HT-29 (cell line): ENCODE data around the gene ZNF701. TPM values are rescaled to one million over a fixed set of nuclear protein-coding genes. Genes with fewer than 3 reads are reported as not detected.
"Not testable (repeated sequence)": the region's sequence is repeated elsewhere in the genome, so short reads cannot be mapped to it uniquely, and the experiment has no call there.

ENCODE experiments used
- DNase-seq: peaks from one replicate; pipeline ENCODE4 v3.0.0-alpha.2; 2015; ENCODE audit warnings: low spot score
- total RNA-seq: library from RNA; depleted of rRNA; stranded (reverse); fragments of >200 nt; shearing (Covaris generic); gene quantifications from 2 replicates; pipeline ENCODE4 v1.2.3, GENCODE V29; 2014

ZNF701 gene
- total RNA-seq, 1 experiment from 2014 or later = 2.1 TPM

GRCh38 chr19:52566121-52566520 is 4.0 kb upstream of the ZNF701 start:
- DNase-seq = no peak

- peak; percentile 4 for DNase-seq
Measured at GRCh38 chr19:52566588-52566987, 3.5 kb upstream of the ZNF701 start.

GRCh38 chr19:52567921-52568320 is 2.2 kb upstream of the ZNF701 start:
- no peak for DNase-seq

GRCh38 chr19:52569638-52569999 is 468 bp upstream of the ZNF701 start:
- DNase-seq = not testable (repeated sequence)

GRCh38 chr19:52584736-52585440 is 14.8 kb downstream of the ZNF701 start:
- no peak for DNase-seq

- no peak for DNase-seq
Measured at GRCh38 chr19:52585604-52586003, 15.5 kb downstream of the ZNF701 start.

GRCh38 chr19:52590728-52591127 is 20.6 kb downstream of the ZNF701 start:
- no peak for DNase-seq

- DNase-seq = no peak
Measured at GRCh38 chr19:52592301-52592700, 22.2 kb downstream of the ZNF701 start.

- DNase-seq = not testable (repeated sequence)
Measured at GRCh38 chr19:52593441-52593840, 23.4 kb downstream of the ZNF701 start.

- DNase-seq = no peak
Measured at GRCh38 chr19:52599241-52599640, 29.2 kb downstream of the ZNF701 start.

GRCh38 chr19:52600639-52601024 is 30.5 kb downstream of the ZNF701 start:
- no peak for DNase-seq

GRCh38 chr19:52601025-52601973 is 31.2 kb downstream of the ZNF701 start:
- peak; percentile 86 for DNase-seq

- DNase-seq = not testable (repeated sequence)
Measured at GRCh38 chr19:52601974-52602366, 31.9 kb downstream of the ZNF701 start.

GRCh38 chr19:52602941-52603340 is 32.9 kb downstream of the ZNF701 start:
- no peak for DNase-seq

- DNase-seq = no peak
Measured at GRCh38 chr19:52603558-52604207, 33.6 kb downstream of the ZNF701 start.

GRCh38 chr19:52613299-52613906 is 43.3 kb downstream of the ZNF701 start:
- DNase-seq = no peak

GRCh38 chr19:52621376-52621775 is 51.3 kb downstream of the ZNF701 start:
- DNase-seq = no peak

GRCh38 chr19:52622261-52622660 is 52.2 kb downstream of the ZNF701 start:
- no peak for DNase-seq

GRCh38 chr19:52626915-52627314 is 56.8 kb downstream of the ZNF701 start:
- no peak for DNase-seq

GRCh38 chr19:52627441-52627840 is 57.4 kb downstream of the ZNF701 start:
- DNase-seq = not testable (repeated sequence)

GRCh38 chr19:52635786-52636570 is 65.9 kb downstream of the ZNF701 start:
- DNase-seq = no peak
